Adrenal gland (tissue), 12 donors: ENCODE measurements around the gene NOC4L. TPM values are rescaled to one million over a fixed set of nuclear protein-coding genes. Genes with fewer than 3 reads are reported as not detected.

Source experiments
- DNase-seq, 7 donors: peaks; one replicate each; pipeline ENCODE4 v3.0.0-alpha.2; 2019 to 2020
- H3K27ac ChIP-seq, 5 donors: fragments of 200-600 bp; sonication (generic) in 4 of 5; 1 replicate in 3 of 5; 2 replicates in 2 of 5; pipeline versions ENCODE4 v1.5.1 to v1.8.0; 2016 to 2020; ENCODE audit warnings: mild to moderate bottlenecking in 1 of 5
- H3K27me3 ChIP-seq: fragments of 200-600 bp; 2 replicates; pipeline ENCODE4 v1.8.0; 2021
- H3K36me3 ChIP-seq, 2 donors: fragments of 200-600 bp; replicated peaks in 1 of 2; 1 replicate in 1 of 2; 2 replicates in 1 of 2; pipeline versions ENCODE4 v1.5.1 to v1.8.0; 2018 to 2022
- H3K4me1 ChIP-seq, 2 donors: fragments of 200-600 bp; replicated peaks in 1 of 2; 1 replicate in 1 of 2; 2 replicates in 1 of 2; pipeline versions ENCODE4 v1.5.1 to v1.8.0; 2018 to 2021
- H3K4me3 ChIP-seq, 4 donors: fragments of 200-600 bp; sonication (generic) in 3 of 4; one replicate each; pipeline ENCODE4 v1.5.1; 2016 to 2018
- H3K9me3 ChIP-seq, 3 donors: fragments of 200-600 bp; sonication (generic) in 1 of 3; replicated peaks in 1 of 3; 1 replicate in 2 of 3; 2 replicates in 1 of 3; pipeline versions ENCODE4 v1.5.1 to v1.8.0; 2016 to 2021
- POLR2A ChIP-seq, 2 donors: fragments of 450-650 bp; IDR thresholded peaks; one replicate each; pipeline ENCODE4 v1.6.1; 2017; ENCODE audit warnings: antibody characterized with exemption in 2 of 2, mild to moderate bottlenecking in 2 of 2, moderate library complexity in 1 of 2
- WGBS, 4 donors: extraction: QIAGEN DNeasy Blood & Tissue Kit in 2 of 4; methylation state at CpG; one replicate each; pipeline versions ENCODE4 v1.1.5 to v1.1.7; 2013 to 2017; 5-methylcytosine and 5-hydroxymethylcytosine counted together
- intact Hi-C, 2 donors: fragments of 100-400 bp; cut with DNase I; formaldehyde crosslinking; loops; one replicate each; pipeline versions ENCODE4 v1.14.1 to v1.15.0; 2022 to 2023
- polyA plus RNA-seq, 3 donors: library from polyadenylated mRNA; stranded (reverse); fragments of 200-250 nt in 2 of 3; fragments of 350-450 nt in 1 of 3; fragmentation: Illumina TruSeq in 1 of 3; extraction: RNeasy Lipid Tissue Mini Kit (QIAGEN cat#74804) in 1 of 3; gene quantifications; one replicate each; pipeline ENCODE4 v1.2.3, GENCODE V29; 2013 to 2014
- total RNA-seq, 9 donors: library from RNA; depleted of rRNA in 4 of 9; stranded (reverse); fragments of >200 nt in 4 of 9; fragments of 120-200 nt in 1 of 9; fragmentation: NEBNext Ultra II Directional in 1 of 9; extraction: Animal tissue kit (Norgen Biotek cat#: 25700) in 1 of 9; gene quantifications; one replicate each; pipeline versions ENCODE4 v1.1.0 to v1.2.4, GENCODE V29; 2013 to 2023
- TF ChIP-seq, protein P1 (sequence below), 6 experiments: fragments of 450-650 bp in 4 of 6; fragments of 200-600 bp in 2 of 6; sonication (generic) in 1 of 6; IDR thresholded peaks; 1 replicate in 5 of 6; 2 replicates in 1 of 6; pipeline versions ENCODE4 v1.5.1 to v1.8.0; 2016 to 2021; ENCODE audit warnings: antibody characterized with exemption in 6 of 6, mild to moderate bottlenecking in 2 of 6, moderate library complexity in 1 of 6
- donor health status: healthy with polysubstance abuse.
- donor health status: Bipolar disorder and iron deficiency.
- donor health status: DM: yes; HTN: yes; CAD: no.
- donor health status: DM: no; HTN: no; CAD: no.
- donor health status: DM: no; HTN: no; CAD: no.
- donor health status: DM: yes; HTN: yes; CAD: no.

NOC4L gene
- total and polyA plus RNA-seq, 12 donors = 4.7 to 51.5 (median 17.5) TPM

DNA sequence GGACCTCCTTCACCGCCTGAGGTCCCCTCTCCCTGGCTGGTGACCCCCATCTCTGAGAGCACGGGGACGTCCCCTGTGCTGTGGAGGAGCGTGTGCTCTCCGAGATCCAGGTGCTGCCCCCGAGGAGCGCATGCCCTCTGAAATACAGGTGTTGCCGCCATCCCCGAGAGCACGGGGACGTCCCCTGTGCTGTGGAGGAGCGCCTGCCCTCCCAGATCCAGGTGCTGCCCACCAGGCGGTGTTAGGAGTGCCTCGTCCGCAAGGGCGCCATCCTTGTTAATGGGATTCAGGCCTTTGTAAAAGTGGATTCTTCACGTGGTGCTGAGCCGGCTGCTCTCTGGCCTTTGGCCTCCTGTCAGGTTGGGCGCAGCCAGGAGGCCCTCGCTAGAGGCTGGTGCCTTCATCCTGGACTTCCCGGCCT, 10.1 kb downstream of the NOC4L start:
- intact Hi-C loops = loop anchor here in 1 of 2 donors (10.0 kb wide), 2 partner anchors 60 to 460 kb away; partner anchors contain the start of genes LRCOL1 and P2RX2
- Histone ChIP-seq H3K27ac (no peak overlapping the region), H3K4me1 (peaks cover 0 to 4% of the 10 kb centered on the region in 2 donors), H3K27me3 (no peaks in the 10 kb centered on the region), H3K4me3 (no peak overlapping the region), H3K9me3 (no peaks in the 10 kb centered on the region), H3K36me3 (peaks cover 0 to 7% of the 10 kb centered on the region in 2 donors)
- WGBS, 4 donors = 59 to 81% (median 72%) methylated on average over 9 to 21 of the region's 21 CpGs
- TF ChIP-seq POLR2A (IDR thresholded peaks at IDR 0.05) = no peak
- DNase-seq = no peak

DNA sequence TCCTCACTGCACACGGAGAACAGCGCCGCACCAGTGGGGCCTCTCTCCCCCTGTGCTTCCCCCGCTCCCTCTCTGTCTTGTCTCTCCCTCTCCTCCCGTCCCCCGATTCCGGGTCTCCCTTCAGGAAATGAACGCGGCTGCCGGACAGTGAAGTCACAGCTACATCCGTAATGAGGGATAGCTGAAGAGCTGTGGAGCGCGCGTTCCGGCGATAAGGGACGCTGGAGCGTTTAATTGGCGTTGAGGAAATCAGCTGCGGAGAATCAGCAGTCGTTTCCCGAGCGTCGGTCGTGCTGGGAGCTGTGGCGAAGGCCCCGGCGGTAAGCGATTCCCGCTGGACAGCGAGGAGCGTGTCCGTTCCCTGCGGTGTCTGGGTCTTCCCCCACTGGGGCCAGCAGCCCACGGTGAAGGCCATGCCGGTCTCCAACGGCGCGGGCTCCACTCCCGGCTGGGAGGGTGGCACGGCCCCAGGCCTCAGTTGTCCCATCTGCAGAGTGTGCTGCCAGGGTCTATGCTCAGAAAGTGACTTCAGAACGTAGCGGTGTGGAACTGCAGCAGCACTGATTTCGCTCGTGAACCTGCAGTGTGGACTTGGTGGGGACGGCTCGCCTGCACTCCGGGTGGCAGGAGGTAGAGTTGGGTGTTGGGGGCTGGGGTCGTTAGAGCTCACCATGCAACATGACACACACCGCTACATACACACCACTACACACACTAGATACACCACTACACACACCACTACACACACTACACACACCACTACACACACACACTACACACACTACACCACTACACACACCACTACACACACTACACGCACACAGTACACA, 10.9 kb downstream of the NOC4L start:
- Histone ChIP-seq H3K9me3 (no peaks in the 10 kb centered on the region), H3K27ac (no peak overlapping the region), H3K27me3 (no peaks in the 10 kb centered on the region), H3K36me3 (peaks cover 0 to 7% of the 10 kb centered on the region in 2 donors), H3K4me1 (peaks cover 0 to 4% of the 10 kb centered on the region in 2 donors), H3K4me3 (no peak overlapping the region)
- intact Hi-C loops = loop anchor here in 1 of 2 donors (10.0 kb wide), 2 partner anchors 60 to 460 kb away; partner anchors contain the start of genes LRCOL1 and P2RX2
- 86 to 91% (median 89%) methylated on average over 36 to 51 of the region's 51 CpGs for WGBS, 4 donors
- no peak for TF ChIP-seq POLR2A (IDR thresholded peaks at IDR 0.05)
- TF ChIP-seq, protein P1, sequence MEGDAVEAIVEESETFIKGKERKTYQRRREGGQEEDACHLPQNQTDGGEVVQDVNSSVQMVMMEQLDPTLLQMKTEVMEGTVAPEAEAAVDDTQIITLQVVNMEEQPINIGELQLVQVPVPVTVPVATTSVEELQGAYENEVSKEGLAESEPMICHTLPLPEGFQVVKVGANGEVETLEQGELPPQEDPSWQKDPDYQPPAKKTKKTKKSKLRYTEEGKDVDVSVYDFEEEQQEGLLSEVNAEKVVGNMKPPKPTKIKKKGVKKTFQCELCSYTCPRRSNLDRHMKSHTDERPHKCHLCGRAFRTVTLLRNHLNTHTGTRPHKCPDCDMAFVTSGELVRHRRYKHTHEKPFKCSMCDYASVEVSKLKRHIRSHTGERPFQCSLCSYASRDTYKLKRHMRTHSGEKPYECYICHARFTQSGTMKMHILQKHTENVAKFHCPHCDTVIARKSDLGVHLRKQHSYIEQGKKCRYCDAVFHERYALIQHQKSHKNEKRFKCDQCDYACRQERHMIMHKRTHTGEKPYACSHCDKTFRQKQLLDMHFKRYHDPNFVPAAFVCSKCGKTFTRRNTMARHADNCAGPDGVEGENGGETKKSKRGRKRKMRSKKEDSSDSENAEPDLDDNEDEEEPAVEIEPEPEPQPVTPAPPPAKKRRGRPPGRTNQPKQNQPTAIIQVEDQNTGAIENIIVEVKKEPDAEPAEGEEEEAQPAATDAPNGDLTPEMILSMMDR (IDR thresholded peaks at IDR 0.05) = no peak
- DNase-seq = no peak

GRCh38 chr12:132155771-132156572, 11.7 kb downstream of the NOC4L start:
- Histone ChIP-seq H3K36me3 (peaks cover 0 to 7% of the 10 kb centered on the region in 2 donors), H3K9me3 (no peaks in the 10 kb centered on the region), H3K27me3 (no peaks in the 10 kb centered on the region), H3K4me1 (peaks cover 0 to 4% of the 10 kb centered on the region in 2 donors), H3K27ac (no peak overlapping the region), H3K4me3 (no peak overlapping the region)
- DNase-seq = no peak
- 76 to 99% (median 92%) methylated on average over 10 of the region's 10 CpGs for WGBS, 4 donors
- TF ChIP-seq POLR2A (IDR thresholded peaks at IDR 0.05) = no peak
- TF ChIP-seq, protein P1 (IDR thresholded peaks at IDR 0.05) = no peak
- intact Hi-C loops = loop anchor here in 1 of 2 donors (10.0 kb wide), 2 partner anchors 59 to 459 kb away; partner anchors contain the start of genes LRCOL1 and P2RX2

DNA sequence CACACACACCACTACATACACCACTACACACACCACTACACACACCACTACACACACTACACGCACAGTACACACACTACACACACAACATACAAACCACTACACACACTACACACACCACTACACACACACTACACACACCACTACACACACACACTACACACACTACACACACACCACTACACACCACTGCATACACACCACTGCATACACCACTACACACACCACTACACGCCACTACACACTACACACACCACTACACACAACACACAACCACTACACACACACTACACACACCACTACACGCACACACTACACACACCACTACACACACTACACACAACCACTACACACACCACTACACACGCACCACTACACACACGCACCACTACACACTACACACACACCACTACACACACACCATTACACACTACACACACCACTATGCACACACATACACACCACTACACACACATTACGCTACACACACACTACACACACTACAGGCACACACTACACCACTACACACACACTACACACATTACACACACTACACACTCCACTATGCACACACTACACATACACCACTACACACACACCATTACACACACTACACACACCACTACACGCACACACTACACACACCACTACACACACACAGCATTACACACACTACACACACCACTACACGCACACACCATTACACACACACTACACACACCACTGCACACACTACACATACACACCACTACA, 12.5 kb downstream of the NOC4L start:
- no peaks in the 10 kb centered on the region for H3K9me3 ChIP-seq
- H3K36me3 ChIP-seq = peaks cover 0 to under 1% of the 10 kb centered on the region in 2 donors
- no peak overlapping the region for H3K27ac ChIP-seq
- no peak overlapping the region for H3K4me3 ChIP-seq
- intact Hi-C loops = loop anchor here in 1 of 2 donors (10.0 kb wide), 2 partner anchors 58 to 458 kb away; partner anchors contain the start of genes LRCOL1 and P2RX2
- no peaks in the 10 kb centered on the region for H3K27me3 ChIP-seq
- no peak for TF ChIP-seq POLR2A (IDR thresholded peaks at IDR 0.05)
- TF ChIP-seq, protein P1 (IDR thresholded peaks at IDR 0.05) = no peak
- WGBS, 4 donors = 76 to 88% (median 81%) methylated on average over 8 of the region's 8 CpGs
- H3K4me1 ChIP-seq = peaks cover 0 to 4% of the 10 kb centered on the region in 2 donors
- no peak for DNase-seq
